ENCODE data around the gene RPGRIP1L.

RPGRIP1L gene

GRCh38 chr16:53620476-53620875, 83.2 kb downstream of the RPGRIP1L start:
- Mint-ChIP-seq H3K27ac (no peak overlapping the region), H3K4me1 (no peaks in the 10 kb centered on the region), H3K9me3 (no peaks in the 10 kb centered on the region), H3K36me3 (no peaks in the 10 kb centered on the region), H3K4me3 (no peak overlapping the region), H3K27me3 (no peaks in the 10 kb centered on the region)
- CTCF ChIA-PET = interaction anchor here (0.7 kb wide), 1 partner anchor 1299 kb away, joined by 4 read pairs; no protein-coding TSS in a partner anchor
- DNase-seq = no peak

- H3K27me3 Mint-ChIP-seq = no peaks in the 10 kb centered on the region
- no peak overlapping the region for H3K27ac Mint-ChIP-seq
- H3K4me3 Mint-ChIP-seq = no peak overlapping the region
- H3K4me1 Mint-ChIP-seq = no peaks in the 10 kb centered on the region
- H3K9me3 Mint-ChIP-seq = no peaks in the 10 kb centered on the region
- CTCF ChIA-PET = no interaction called here
- no peak for DNase-seq
- H3K36me3 Mint-ChIP-seq = no peaks in the 10 kb centered on the region
Observed at GRCh38 chr16:53619235-53619634, 84.4 kb downstream of the RPGRIP1L start.

- CTCF ChIA-PET = no interaction called here
- Mint-ChIP-seq H3K4me1 (no peaks in the 10 kb centered on the region), H3K27ac (no peak overlapping the region), H3K27me3 (no peaks in the 10 kb centered on the region), H3K9me3 (no peaks in the 10 kb centered on the region), H3K4me3 (no peak overlapping the region), H3K36me3 (no peaks in the 10 kb centered on the region)
- DNase-seq = no peak
Observed at GRCh38 chr16:53614346-53614745, 89.3 kb downstream of the RPGRIP1L start.

GRCh38 chr16:53612003-53612402, 91.7 kb downstream of the RPGRIP1L start:
- CTCF ChIA-PET = no interaction called here
- no peak overlapping the region for H3K4me3 Mint-ChIP-seq
- H3K27ac Mint-ChIP-seq = no peak overlapping the region
- H3K27me3 Mint-ChIP-seq = no peaks in the 10 kb centered on the region
- no peak for DNase-seq
- no peaks in the 10 kb centered on the region for H3K9me3 Mint-ChIP-seq
- no peaks in the 10 kb centered on the region for H3K4me1 Mint-ChIP-seq
- no peaks in the 10 kb centered on the region for H3K36me3 Mint-ChIP-seq

DNA sequence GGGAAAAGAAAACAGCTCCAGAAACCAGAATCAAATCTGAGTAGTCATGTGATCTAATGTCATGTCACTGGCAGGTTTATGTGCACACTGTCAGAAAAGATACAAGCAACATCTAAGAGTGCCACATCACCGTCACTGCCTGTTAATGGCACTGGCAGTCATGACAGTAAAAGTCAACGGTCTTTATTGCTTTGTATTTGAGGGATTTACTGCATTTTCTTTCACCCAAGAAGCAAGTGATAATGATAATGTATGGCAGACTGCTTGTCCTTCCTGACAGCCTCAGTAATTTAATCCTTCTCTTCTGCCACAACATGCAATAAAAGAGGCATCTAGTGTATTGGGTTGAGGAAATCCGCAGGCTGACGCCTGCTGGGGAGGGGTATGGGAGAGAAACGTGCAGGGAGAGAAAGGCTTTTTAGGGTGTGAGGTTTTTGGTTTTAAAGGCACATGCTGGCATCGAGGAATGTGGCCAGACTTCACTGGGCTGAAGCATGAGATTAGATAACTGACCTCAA, 92.4 kb downstream of the RPGRIP1L start:
- Mint-ChIP-seq H3K36me3 (no peaks in the 10 kb centered on the region), H3K27me3 (no peaks in the 10 kb centered on the region), H3K9me3 (no peaks in the 10 kb centered on the region), H3K4me3 (no peak overlapping the region), H3K27ac (no peak overlapping the region), H3K4me1 (no peaks in the 10 kb centered on the region)
- DNase-seq = no peak
- CTCF ChIA-PET = no interaction called here

GRCh38 chr16:53609536-53609935, 94.1 kb downstream of the RPGRIP1L start:
- no peaks in the 10 kb centered on the region for H3K9me3 Mint-ChIP-seq
- H3K4me3 Mint-ChIP-seq = no peak overlapping the region
- H3K4me1 Mint-ChIP-seq = no peaks in the 10 kb centered on the region
- DNase-seq = no peak
- no peaks in the 10 kb centered on the region for H3K36me3 Mint-ChIP-seq
- CTCF ChIA-PET = no interaction called here
- no peaks in the 10 kb centered on the region for H3K27me3 Mint-ChIP-seq
- H3K27ac Mint-ChIP-seq = no peak overlapping the region

DNA sequence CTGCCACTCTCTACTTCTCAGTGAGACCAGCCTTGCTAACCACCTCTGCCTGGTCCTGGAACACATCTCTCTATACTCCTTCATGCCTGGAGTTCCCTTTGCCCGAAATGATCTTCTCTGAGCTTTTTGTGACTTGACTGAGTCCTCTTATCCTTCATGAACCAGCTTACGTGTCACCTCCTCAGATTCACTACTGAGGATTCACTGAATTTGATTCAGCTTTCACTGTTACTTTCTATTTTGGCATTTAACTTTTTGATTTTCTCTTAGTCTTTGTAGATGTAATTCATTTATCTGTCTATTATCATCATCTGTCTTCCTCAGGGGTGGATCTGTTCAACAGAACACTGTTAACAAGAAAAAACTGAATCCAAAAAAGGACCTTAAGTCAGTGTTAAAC, 95.6 kb downstream of the RPGRIP1L start:
- H3K36me3 Mint-ChIP-seq = no peaks in the 10 kb centered on the region
- no peak overlapping the region for H3K27ac Mint-ChIP-seq
- no peak overlapping the region for H3K4me3 Mint-ChIP-seq
- no peaks in the 10 kb centered on the region for H3K9me3 Mint-ChIP-seq
- no peaks in the 10 kb centered on the region for H3K27me3 Mint-ChIP-seq
- CTCF ChIA-PET = no interaction called here
- no peak for DNase-seq
- H3K4me1 Mint-ChIP-seq = no peaks in the 10 kb centered on the region

DNA sequence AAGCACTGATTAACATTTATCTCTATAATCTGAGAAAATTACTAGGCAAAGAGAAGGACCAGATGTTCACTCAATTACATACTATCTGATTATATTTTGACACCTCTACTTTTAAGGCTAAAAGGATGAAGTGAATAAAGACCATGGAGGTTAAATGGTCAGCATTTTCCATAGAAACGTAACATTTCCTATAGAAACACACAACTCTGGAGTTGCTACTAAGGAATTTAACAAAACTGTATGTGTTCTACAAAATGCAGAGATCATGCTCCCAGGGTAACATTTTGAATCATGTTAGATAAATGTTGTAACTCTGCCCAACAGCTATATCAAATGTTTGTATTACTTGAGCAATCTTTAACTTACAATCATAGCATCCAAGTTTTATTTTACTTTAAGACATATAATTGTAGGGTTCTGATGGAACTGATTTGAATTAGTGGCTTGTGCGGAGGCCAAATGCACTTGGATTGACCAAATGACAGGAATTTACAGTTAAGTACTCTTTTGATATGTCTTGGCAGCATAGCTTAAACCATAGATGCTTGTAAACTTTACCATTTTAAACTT, 97.7 kb downstream of the RPGRIP1L start:
- Mint-ChIP-seq H3K27ac (no peak overlapping the region), H3K4me3 (no peak overlapping the region), H3K36me3 (no peaks in the 10 kb centered on the region), H3K9me3 (no peaks in the 10 kb centered on the region), H3K4me1 (no peaks in the 10 kb centered on the region), H3K27me3 (no peaks in the 10 kb centered on the region)
- CTCF ChIA-PET = no interaction called here
- DNase-seq = no peak

DNA sequence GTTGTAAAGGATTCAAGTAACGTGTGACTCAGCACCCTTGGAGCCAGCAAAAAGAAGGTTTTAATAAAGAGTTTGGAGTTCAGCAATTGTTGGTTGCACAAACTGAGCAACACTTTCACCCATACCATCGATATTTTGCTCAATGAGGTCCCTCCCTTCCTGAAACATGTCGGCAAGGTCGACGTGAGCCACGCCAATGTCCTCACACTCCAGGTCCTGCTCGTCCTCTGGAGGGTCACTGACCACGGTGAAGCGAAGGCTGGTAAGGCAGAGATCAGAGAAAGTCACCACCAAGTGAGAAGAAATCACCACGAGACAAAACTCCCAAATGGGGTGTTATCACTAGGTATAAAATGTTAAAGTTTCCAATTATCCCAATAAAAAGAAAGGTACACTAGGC, 98.3 kb downstream of the RPGRIP1L start:
- DNase-seq = no peak
- H3K27me3 Mint-ChIP-seq = no peaks in the 10 kb centered on the region
- H3K36me3 Mint-ChIP-seq = no peaks in the 10 kb centered on the region
- no peak overlapping the region for H3K27ac Mint-ChIP-seq
- H3K4me3 Mint-ChIP-seq = no peak overlapping the region
- no peaks in the 10 kb centered on the region for H3K4me1 Mint-ChIP-seq
- CTCF ChIA-PET = no interaction called here
- H3K9me3 Mint-ChIP-seq = no peaks in the 10 kb centered on the region

DNA sequence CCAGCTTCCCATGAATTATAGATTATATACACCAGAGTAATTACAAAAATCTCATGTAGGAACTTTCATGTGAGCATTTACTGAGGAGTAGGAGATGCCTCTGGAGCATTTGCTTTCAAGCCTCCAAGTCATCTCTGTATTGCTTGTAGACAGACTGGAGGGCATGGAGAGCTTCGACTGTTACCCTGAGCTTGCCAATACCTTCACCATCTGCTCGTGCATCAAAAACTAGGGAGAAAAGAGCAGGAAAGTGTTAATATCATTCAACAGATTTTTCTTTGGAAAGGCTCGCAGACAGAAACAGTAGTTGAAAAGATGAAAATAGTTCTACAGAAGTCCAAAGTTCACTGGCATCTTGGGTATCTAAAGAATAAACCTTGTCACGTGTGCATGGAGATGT, 101.7 kb downstream of the RPGRIP1L start:
- no peak overlapping the region for H3K27ac Mint-ChIP-seq
- H3K4me3 Mint-ChIP-seq = no peak overlapping the region
- no peaks in the 10 kb centered on the region for H3K27me3 Mint-ChIP-seq
- no peaks in the 10 kb centered on the region for H3K4me1 Mint-ChIP-seq
- CTCF ChIA-PET = no interaction called here
- DNase-seq = no peak
- no peaks in the 10 kb centered on the region for H3K9me3 Mint-ChIP-seq
- H3K36me3 Mint-ChIP-seq = no peaks in the 10 kb centered on the region

DNA sequence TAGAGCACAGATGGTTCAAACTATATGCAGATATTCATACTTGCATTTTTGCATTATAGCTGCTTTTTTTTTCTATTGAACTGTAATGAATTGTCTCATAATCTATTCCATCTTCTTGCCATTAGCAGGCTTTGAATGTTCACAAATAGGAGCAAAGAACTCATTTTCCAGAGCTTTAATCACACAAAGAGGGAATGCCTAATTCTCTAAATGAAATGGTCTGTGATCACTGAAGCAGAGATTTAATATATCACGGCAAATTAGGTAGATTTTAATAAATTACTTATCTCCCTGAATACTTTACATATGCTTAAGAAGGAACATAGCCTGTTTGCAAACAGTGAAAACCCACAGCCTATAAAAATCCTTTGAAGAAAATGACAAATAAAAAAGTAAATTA, 103.0 kb downstream of the RPGRIP1L start:
- CTCF ChIA-PET = interaction anchor here (1.1 kb wide), 1 partner anchor 51 kb away, joined by 4 read pairs; no protein-coding TSS in a partner anchor

GRCh38 chr16:53600126-53600525, 103.5 kb downstream of the RPGRIP1L start:
- H3K9me3 Mint-ChIP-seq = no peaks in the 10 kb centered on the region
- no peaks in the 10 kb centered on the region for H3K27me3 Mint-ChIP-seq
- no peak overlapping the region for H3K27ac Mint-ChIP-seq
- DNase-seq = no peak
- CTCF ChIA-PET = interaction anchor here (1.1 kb wide), 1 partner anchor 50 kb away, joined by 4 read pairs; no protein-coding TSS in a partner anchor
- no peaks in the 10 kb centered on the region for H3K4me1 Mint-ChIP-seq
- H3K36me3 Mint-ChIP-seq = no peaks in the 10 kb centered on the region
- no peak overlapping the region for H3K4me3 Mint-ChIP-seq

More for the DNA sequence above, 103.0 kb downstream of the RPGRIP1L start:
- Mint-ChIP-seq H3K27me3 (no peaks in the 10 kb centered on the region), H3K36me3 (no peaks in the 10 kb centered on the region), H3K9me3 (no peaks in the 10 kb centered on the region), H3K27ac (no peak overlapping the region), H3K4me1 (no peaks in the 10 kb centered on the region), H3K4me3 (no peak overlapping the region)
- no peak for DNase-seq

- Mint-ChIP-seq H3K4me3 (no peak overlapping the region), H3K9me3 (no peaks in the 10 kb centered on the region), H3K27ac (no peak overlapping the region), H3K4me1 (no peaks in the 10 kb centered on the region), H3K27me3 (no peaks in the 10 kb centered on the region), H3K36me3 (no peaks in the 10 kb centered on the region)
- no peak for DNase-seq
- CTCF ChIA-PET = no interaction called here
Observed at GRCh38 chr16:53599548-53599947, 104.1 kb downstream of the RPGRIP1L start.

GRCh38 chr16:53598511-53599275, 105.0 kb downstream of the RPGRIP1L start:
- Mint-ChIP-seq H3K27me3 (no peaks in the 10 kb centered on the region), H3K4me1 (no peaks in the 10 kb centered on the region), H3K4me3 (no peak overlapping the region), H3K36me3 (no peaks in the 10 kb centered on the region), H3K27ac (no peak overlapping the region), H3K9me3 (no peaks in the 10 kb centered on the region)
- DNase-seq = no peak
- CTCF ChIA-PET = interaction anchor here (0.6 kb wide), 1 partner anchor 557 kb away, joined by 3 read pairs; no protein-coding TSS in a partner anchor

- Mint-ChIP-seq H3K9me3 (no peaks in the 10 kb centered on the region), H3K36me3 (no peaks in the 10 kb centered on the region), H3K27me3 (no peaks in the 10 kb centered on the region), H3K27ac (no peak overlapping the region), H3K4me3 (no peak overlapping the region), H3K4me1 (no peaks in the 10 kb centered on the region)
- DNase-seq = no peak
- CTCF ChIA-PET = interaction anchor here (0.6 kb wide), 1 partner anchor 556 kb away, joined by 3 read pairs; no protein-coding TSS in a partner anchor
Observed at GRCh38 chr16:53597776-53598175, 105.9 kb downstream of the RPGRIP1L start.

Data from activated naive CD4-positive, alpha-beta T cell treated with anti-CD3 and anti-CD28 coated beads, Interleukin-2, amount 10 ng/mL, durations not matched to agents 7 days and 5 days (primary cell).